Calu3 (cell line): Measurements from ENCODE around the gene CHN1. TPM values are rescaled to one million over a fixed set of nuclear protein-coding genes. Genes with fewer than 3 reads are reported as not detected.

ENCODE experiments used
- BruUV-seq: library from RNA; stranded (reverse); fragments of 400-500 nt; replicated peaks from 2 replicates; lab custom pipeline; 2021; lab: Mats Ljungman, UMichigan
- CTCF ChIA-PET: fragments of 300-600 bp; sonication (Branson Sonifier 250); formaldehyde crosslinking; loops from one replicate; lab custom pipeline; 2022; ENCODE audit warnings: antibody characterized with exemption; lab: Charles Lee
- DNase-seq: peaks from one replicate; pipeline ENCODE4 v3.0.0; 2022
- H3K27ac Mint-ChIP-seq: one replicate; pipeline ENCODE4 v1.8.0; 2022; ENCODE audit warnings: mixed read lengths; ENCODE audit not compliant: unreplicated experiment
- H3K27me3 Mint-ChIP-seq: one replicate; pipeline ENCODE4 v1.8.0; 2022; ENCODE audit warnings: mixed read lengths; ENCODE audit not compliant: unreplicated experiment
- H3K36me3 Mint-ChIP-seq: one replicate; pipeline ENCODE4 v1.8.0; 2022; ENCODE audit warnings: mild to moderate bottlenecking, moderate library complexity, mixed read lengths; ENCODE audit not compliant: insufficient read depth, unreplicated experiment
- H3K4me1 Mint-ChIP-seq: one replicate; pipeline ENCODE4 v1.8.0; 2022; ENCODE audit warnings: mild to moderate bottlenecking, low read depth, mixed read lengths; ENCODE audit not compliant: unreplicated experiment
- H3K4me3 Mint-ChIP-seq: one replicate; pipeline ENCODE4 v1.8.0; 2022; ENCODE audit warnings: mild to moderate bottlenecking, low read depth, moderate library complexity, mixed read lengths; ENCODE audit not compliant: unreplicated experiment
- H3K9me3 Mint-ChIP-seq: one replicate; pipeline ENCODE4 v1.8.0; 2022; ENCODE audit warnings: low read depth, mixed read lengths; ENCODE audit not compliant: unreplicated experiment
- CTCF ChIP-seq: fragments of 200-600 bp; IDR thresholded peaks from one replicate; pipeline ENCODE4 v1.8.0; 2022; ENCODE audit warnings: antibody characterized with exemption; ENCODE audit not compliant: unreplicated experiment
- intact Hi-C: fragments of 100-400 bp; cut with micrococcal nuclease; formaldehyde crosslinking; loops from one replicate; pipeline ENCODE4 v1.10.0; 2022; ENCODE audit not compliant: unreplicated experiment
- total RNA-seq: library from RNA; stranded (reverse); gene quantifications from 2 replicates; pipeline ENCODE4 v1.2.3, GENCODE V29; 2022

Gene CHN1
- total RNA-seq, 1 experiment from 2014 or later, result 2.4 TPM

- Mint-ChIP-seq H3K9me3 (no peaks in the 10 kb centered on the region), H3K36me3 (no peaks in the 10 kb centered on the region), H3K27me3 (no peaks in the 10 kb centered on the region), H3K4me1 (no peaks in the 10 kb centered on the region), H3K4me3 (no peak overlapping the region), H3K27ac (no peak overlapping the region)
- no peak for DNase-seq
- CTCF ChIA-PET, result no interaction called here
- no TSS peak for BruUV-seq
- no peak for TF ChIP-seq CTCF
- intact Hi-C loops, result no loop called here
Observed at GRCh38 chr2:174820361-174820760, 184.8 kb downstream of the CHN1 start.

- H3K9me3 Mint-ChIP-seq, result no peaks in the 10 kb centered on the region
- no peaks in the 10 kb centered on the region for H3K27me3 Mint-ChIP-seq
- no peak for TF ChIP-seq CTCF
- H3K36me3 Mint-ChIP-seq, result no peaks in the 10 kb centered on the region
- intact Hi-C loops, result no loop called here
- no peak overlapping the region for H3K4me3 Mint-ChIP-seq
- no TSS peak for BruUV-seq
- H3K27ac Mint-ChIP-seq, result no peak overlapping the region
- CTCF ChIA-PET, result no interaction called here
- no peaks in the 10 kb centered on the region for H3K4me1 Mint-ChIP-seq
- no peak for DNase-seq
Observed at GRCh38 chr2:174815526-174815925, 189.7 kb downstream of the CHN1 start.

GRCh38 chr2:174812037-174812436, 193.1 kb downstream of the CHN1 start:
- Mint-ChIP-seq H3K9me3 (no peaks in the 10 kb centered on the region), H3K27ac (no peak overlapping the region), H3K4me1 (no peaks in the 10 kb centered on the region), H3K4me3 (no peak overlapping the region), H3K36me3 (no peaks in the 10 kb centered on the region), H3K27me3 (no peaks in the 10 kb centered on the region)
- DNase-seq, result no peak
- CTCF ChIA-PET, result interaction anchor here (1.5 kb wide), 1 partner anchor 11 kb away, joined by 3 read pairs; no protein-coding TSS in a partner anchor
- intact Hi-C loops, result no loop called here
- no TSS peak for BruUV-seq
- no peak for TF ChIP-seq CTCF

GRCh38 chr2:174807931-174808330, 197.2 kb downstream of the CHN1 start:
- Mint-ChIP-seq H3K27me3 (peaks cover 16% of the 10 kb centered on the region), H3K4me1 (no peaks in the 10 kb centered on the region), H3K36me3 (no peaks in the 10 kb centered on the region), H3K4me3 (no peak overlapping the region), H3K27ac (no peak overlapping the region), H3K9me3 (no peaks in the 10 kb centered on the region)
- TF ChIP-seq CTCF, result no peak
- CTCF ChIA-PET, result interaction anchor here (0.6 kb wide), 1 partner anchor 823 kb away, joined by 6 read pairs; no protein-coding TSS in a partner anchor
- BruUV-seq, result no TSS peak
- DNase-seq, result no peak
- intact Hi-C loops, result no loop called here
